Lung microvascular endothelial cell (primary cell): ENCODE data around the gene ABHD17A. TPM values are rescaled to one million over a fixed set of nuclear protein-coding genes. Genes with fewer than 3 reads are reported as not detected.

Experiments used
- DNase-seq, 2 donors: peaks; one replicate each; pipeline versions ENCODE4 v3.0.0 to v3.0.0-alpha.2; 2010; ENCODE audit warnings: low read depth in 2 of 2
- total RNA-seq: library from RNA; depleted of rRNA; stranded (reverse); fragments of >200 nt; gene quantifications from 2 replicates; pipeline ENCODE4 v1.2.1, GENCODE V29; 2014

The ABHD17A gene
- total RNA-seq, 1 donor from 2014 or later = 102 TPM

DNA sequence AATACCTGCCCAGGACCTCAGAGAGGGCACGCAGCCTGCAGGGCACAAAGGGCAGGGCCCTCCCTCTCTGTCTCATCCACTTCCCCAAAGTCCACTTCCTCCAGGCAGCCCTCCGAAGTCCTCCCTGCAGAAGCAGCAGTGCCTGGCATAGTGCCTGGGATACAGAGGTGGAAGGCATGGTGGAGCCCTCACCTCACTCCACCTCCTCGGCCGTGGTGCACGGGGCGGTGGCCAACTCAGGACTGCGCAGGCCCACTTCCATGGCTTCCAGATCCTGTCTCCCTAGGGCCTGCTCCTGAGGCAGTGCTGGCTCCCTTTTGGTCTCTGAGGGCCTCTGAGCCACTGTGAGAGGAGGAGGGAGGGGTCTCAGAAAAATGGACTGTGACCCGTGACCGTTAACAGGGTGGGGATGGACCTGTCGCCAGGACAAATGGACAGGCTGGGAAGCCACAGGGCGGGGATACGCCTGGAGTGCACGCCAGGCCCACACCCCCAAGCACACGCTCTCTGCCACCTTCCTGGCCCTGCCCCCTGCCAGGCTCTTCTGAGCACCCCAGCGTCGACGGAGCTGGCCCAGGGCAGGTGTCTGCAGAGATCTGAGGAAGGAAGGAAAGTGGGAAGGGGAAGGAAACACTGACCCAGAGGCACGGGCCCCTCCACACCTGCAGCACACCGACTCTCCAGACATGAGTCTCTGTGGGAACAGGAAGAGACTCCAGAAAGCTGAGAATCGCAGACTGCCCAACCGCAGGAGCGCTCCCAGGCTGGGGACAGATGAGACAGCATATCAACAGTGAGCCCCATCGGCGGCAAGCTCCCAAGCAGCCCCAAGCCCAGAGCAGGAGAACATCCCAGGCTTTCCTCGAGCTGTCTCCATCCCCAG lies 45.4 kb downstream of the ABHD17A start:
- no peak for DNase-seq

DNA sequence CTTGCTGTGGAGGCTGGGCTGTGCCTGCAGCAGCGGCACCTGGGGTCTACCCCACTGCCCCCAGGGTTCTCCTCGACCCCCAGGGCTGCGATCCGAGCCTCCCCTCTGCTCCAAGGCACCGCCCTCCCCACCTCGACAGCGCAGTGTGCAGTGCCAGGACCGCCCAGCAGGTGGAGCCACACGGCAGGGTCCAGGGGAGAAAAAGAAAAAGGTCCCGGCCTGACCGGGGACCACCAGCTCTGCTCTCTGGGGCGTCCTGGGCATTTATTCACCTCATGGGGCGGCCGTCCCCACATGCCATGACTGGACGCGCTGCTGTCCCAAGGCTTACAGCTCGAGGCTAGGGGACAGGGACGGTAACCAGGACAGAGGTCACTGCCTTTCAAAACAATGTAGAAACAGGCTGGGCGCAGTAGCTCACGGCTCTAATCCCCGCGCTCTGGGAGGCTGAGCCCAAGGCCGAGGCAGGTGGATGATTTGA lies 47.6 kb downstream of the ABHD17A start:
- peak; percentile 39 to 69 for DNase-seq

DNA sequence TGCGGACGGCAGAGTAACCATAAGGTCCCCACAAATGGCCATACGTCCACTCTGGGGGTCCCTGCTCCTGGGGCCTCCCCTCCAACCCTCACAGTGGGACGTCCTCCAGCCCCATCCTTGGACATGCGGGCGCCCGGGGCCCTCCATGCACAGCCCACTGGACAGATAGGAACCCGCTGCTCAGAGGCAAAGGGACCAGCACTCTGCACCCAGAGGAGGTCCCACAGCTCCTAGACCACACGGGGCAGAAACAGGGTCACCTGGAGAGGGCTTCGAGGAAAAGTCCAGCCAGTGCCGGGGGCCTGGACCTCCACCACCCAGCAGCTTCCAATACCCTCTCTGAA lies 48.1 kb downstream of the ABHD17A start:
- DNase-seq = no peak

DNA sequence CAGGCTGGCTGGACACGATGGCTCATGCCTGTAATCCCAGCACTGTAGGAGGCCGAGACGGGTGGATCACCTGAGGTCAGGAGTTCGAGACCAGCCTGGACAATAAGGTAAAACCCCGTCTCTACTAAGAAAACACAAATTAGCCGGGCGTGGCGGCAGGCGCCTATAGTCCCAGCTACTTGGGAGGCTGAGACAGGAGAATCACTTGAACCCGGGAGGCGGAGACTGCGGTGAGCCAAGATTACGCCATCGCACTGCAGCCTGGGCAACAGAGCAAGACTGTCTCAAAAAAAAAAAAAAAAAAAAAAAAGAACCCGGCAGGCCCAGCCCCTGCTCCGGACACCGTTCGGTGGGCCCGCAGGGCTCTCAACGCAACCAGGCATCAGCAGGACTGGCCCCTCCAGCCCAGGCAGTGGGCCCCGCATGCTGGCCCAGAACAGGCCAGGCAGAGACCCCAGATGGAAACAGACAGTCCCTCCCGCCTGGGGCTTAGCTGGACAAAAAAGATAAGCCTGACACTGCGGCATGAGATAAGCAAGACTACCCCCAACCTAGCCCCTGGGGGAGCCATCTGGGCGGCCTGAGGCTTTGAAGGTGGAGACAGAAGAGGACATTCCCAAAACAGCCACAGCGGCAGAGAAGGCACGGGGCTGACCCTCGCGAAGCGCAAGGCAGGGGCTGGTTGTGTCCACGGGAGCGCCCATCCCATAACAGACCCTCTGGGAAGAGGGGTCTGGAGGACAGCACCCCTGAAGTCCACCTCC lies 48.7 kb downstream of the ABHD17A start:
- no peak for DNase-seq

DNA sequence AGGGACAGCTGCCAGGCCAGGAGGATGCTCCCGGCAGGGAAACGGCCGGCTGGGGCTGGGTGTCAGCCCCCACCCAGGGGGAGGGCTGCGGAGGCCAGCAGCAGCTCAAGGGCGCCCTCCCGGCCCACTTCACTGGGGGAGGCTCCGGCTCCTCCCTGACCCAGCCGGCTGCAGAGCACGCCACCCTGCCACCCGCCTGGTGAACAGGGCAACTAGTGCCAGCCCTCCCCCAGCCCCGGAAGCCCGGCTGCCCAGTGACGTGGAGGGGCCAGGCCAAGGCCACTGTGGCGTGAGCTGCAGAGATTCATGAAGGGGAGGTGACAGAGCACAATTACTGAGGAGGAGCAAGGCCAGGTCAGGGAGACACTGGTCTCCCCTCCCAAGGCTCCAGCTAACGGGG lies 51.8 kb downstream of the ABHD17A start:
- DNase-seq = no peak

DNA sequence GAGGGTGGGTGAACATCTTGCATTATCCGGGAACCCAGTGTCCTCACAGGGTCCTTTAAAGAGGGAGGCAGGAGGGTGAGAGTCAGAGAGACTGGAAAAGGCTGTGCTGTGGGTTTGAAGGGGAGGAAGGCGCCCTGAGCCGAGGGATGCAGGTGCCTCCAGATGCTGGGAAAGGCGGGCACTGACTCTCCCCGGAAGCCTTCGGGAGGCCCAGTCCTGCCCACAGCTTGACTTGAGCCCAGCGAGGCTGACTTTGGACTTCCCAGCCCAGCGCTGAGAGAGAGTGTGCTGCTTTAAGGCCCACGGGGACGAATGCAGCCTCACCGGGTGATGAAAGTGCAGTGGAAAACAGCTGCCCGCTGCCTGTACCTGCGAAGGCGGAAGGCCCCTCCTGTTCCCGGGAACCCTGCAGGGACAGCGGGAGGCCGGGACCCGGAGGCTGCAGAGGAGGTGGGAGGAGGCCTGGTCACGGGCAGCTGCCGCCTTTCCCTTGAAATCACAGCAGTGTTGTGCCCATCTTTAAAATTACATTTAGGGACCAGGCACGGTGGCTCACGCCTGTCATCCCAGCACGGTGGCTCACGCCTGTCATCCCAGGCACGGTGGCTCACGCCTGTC lies 53.1 kb downstream of the ABHD17A start:
- no peak for DNase-seq

DNA sequence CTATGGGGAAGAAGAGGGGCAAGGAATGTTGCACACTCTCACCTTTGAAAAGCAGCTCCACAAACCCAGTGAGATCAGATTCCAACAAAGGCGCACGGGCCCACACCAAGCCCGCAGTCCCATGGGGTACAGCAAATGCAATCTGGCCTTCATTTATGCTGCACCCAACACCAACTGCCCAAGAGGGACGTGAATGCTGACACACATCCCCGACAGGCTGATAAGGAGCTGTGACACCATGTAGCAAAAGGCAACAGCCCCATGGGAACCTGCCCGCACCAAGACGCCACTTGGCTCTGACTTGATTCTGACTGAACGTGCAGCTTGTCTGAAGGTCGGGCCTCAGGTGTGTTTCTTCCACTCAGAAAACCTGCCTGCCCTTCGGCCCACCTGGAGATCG lies 54.3 kb downstream of the ABHD17A start:
- DNase-seq = no peak

DNA sequence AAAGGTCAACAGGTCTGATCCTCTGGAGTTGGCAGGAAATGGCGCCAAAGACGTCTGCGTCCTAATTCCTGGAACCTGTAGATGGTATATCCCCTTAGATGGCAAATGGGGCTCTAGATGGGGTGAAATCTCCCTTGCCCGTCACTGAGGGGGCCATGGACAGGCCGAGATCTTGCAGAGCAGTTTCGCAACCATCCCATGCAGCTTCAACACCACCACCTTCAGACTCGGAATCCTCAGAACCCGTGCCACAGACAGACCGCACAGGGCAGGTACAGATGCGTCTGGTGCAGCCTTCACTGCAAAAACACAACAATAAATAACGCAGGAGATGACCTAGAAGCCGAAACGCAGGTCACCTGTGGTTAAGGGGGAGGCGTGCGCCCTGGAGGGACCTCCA lies 54.7 kb downstream of the ABHD17A start:
- DNase-seq = no peak

DNA sequence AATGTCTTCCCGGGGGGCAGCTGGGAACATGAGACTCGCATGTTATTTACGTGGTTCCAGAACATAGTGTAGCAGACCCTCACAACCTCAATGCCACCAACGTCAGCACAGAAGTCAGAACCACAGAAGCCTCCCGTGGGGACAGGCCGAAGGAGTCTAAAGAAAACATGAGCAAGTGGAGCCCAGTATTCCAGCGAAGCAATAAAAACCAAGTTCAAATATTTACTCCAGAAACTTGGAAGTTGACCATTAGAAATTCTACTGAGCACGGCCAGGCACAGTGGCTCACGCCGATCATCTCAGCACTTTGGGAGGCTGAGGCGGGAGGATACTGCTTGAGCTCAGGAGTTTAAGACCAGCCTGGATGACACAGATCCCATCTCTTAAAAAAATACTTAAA lies 55.3 kb downstream of the ABHD17A start:
- DNase-seq = no peak

DNA sequence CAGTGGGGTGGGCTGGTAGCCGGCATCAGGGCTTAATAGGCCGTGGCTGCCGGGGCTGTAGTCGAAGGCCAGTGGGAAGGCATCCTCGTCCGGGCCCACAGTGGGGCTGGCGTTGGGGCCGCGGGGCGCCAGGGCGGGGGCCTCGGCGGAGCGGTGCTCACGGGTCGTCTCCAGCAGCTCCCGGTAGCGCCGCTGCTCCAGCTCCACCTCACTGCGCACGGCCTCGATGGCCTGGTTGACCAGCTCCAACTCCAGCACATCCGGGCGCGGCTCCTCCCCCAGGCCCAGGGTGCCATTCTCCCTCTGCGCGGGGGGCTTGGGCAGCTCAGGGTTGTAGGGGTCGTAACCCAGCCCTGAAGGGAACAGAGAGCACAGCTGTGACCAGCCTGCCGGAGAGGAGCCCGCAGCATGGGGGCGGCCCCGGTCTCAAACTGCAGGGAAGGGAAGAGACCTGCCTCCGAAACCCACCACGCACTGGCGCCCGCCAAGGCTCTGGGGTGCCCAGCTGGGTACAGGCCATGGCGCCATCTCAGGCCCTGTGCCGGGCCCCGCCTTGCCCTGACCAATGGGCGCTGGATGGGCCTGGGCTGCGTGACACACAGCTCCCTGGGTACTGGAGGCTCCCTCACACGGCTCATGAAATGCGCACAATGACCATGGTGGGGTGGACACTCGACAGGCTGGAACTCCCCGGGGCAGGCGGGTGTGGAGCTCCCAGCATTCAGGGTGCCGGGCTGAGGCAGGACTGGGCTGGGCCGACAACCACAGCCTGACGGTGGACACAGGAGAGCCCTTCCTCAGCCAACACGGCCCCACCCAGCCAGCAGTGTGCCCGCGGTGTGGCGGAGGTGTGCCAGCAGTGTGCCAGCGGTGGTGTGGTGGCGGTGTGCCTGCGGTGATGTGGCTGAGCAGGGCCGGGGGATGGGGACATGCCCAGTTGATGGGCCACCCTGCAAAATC lies 56.7 kb downstream of the ABHD17A start:
- no peak for DNase-seq

DNA sequence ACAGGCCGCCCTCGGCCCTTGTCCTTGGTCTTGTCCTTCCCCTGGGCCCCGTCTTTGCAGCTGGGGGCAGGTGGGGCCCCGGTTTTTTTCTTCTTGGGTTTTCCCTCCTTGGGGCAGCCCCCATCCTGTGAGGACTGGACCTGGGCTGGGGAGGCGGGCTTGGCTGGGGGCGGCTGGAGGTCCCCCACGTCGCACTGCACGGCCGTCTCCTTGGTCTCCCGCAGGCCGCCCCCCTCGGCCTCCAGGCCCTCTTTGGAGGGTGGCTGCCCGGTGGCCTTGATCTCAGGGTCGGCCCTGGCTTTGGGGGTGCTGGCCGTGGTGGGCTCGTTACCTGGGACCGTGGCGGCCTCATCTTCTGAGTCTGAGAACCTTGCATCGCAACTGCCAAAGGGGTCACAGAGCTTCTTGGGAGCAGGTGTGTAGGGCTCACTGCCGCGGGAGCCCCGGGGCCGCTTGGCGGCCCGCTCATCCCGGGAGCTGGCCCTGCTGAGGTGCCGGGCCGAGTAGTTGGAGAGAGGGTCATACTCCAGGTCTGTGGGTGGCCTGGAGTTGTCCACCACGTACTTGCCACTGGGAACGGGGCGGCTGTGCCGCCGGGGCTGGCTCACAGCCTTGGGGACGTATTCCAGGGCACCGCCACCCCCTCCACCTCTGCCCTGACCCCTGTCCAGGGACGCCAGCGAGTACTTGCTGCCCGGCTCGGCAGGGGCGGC lies 57.6 kb downstream of the ABHD17A start:
- no peak for DNase-seq

Other genes starting within 250 kb of the ABHD17A start
- gene TCF3, start 232.9 kb downstream of the ABHD17A start, total RNA-seq = 47.9 and 48.6 TPM in 2 replicates
- gene ONECUT3, start 132.0 kb downstream of the ABHD17A start, total RNA-seq = not detected in 2 replicates
- 0.20 and 0.65 TPM in 2 replicates for gene ATP8B3, start 73.2 kb downstream of the ABHD17A start, total RNA-seq
- gene REXO1, start 37.0 kb downstream of the ABHD17A start, total RNA-seq = 4.4 and 6.9 TPM in 2 replicates
- 3.7 and 5.6 TPM in 2 replicates for gene KLF16, start 21.9 kb downstream of the ABHD17A start, total RNA-seq
- 1.3 and 3.0 TPM in 2 replicates for gene ADAT3, start 19.9 kb upstream of the ABHD17A start, total RNA-seq
- 19.0 and 26.6 TPM in 2 replicates for gene SCAMP4, start 19.9 kb upstream of the ABHD17A start, total RNA-seq
- gene CSNK1G2, start 55.7 kb upstream of the ABHD17A start, total RNA-seq = 45.3 and 56.5 TPM in 2 replicates
- 29.0 and 34.9 TPM in 2 replicates for gene BTBD2, start 130.2 kb upstream of the ABHD17A start, total RNA-seq
- gene MKNK2, start 165.7 kb upstream of the ABHD17A start, total RNA-seq = 80.9 and 102 TPM in 2 replicates
- gene MOB3A, start 210.8 kb upstream of the ABHD17A start, total RNA-seq = 12.6 and 13.1 TPM in 2 replicates
- gene IZUMO4, start 211.4 kb upstream of the ABHD17A start, total RNA-seq = 0.60 and 0.65 TPM in 2 replicates